GM12865 (cell line): ENCODE results near the gene STXBP5.

Source experiments
- DNase-seq: peaks from one replicate; pipeline ENCODE4 v3.0.0; 2010; ENCODE audit warnings: low read depth
- H3K4me3 ChIP-seq: 2 replicates; pipeline ENCODE4 v1.5.1; 2011; ENCODE audit warnings: mild to moderate bottlenecking, low read depth, low read length, control low read depth
- TF ChIP-seq, protein P1 (sequence below): IDR thresholded peaks from 2 replicates; pipeline ENCODE4 v1.5.1; 2011; ENCODE audit warnings: low read length, control low read depth, low read depth, inconsistent platforms; ENCODE audit not compliant: insufficient read depth; ENCODE audit errors: missing control alignments

The STXBP5 gene

DNA sequence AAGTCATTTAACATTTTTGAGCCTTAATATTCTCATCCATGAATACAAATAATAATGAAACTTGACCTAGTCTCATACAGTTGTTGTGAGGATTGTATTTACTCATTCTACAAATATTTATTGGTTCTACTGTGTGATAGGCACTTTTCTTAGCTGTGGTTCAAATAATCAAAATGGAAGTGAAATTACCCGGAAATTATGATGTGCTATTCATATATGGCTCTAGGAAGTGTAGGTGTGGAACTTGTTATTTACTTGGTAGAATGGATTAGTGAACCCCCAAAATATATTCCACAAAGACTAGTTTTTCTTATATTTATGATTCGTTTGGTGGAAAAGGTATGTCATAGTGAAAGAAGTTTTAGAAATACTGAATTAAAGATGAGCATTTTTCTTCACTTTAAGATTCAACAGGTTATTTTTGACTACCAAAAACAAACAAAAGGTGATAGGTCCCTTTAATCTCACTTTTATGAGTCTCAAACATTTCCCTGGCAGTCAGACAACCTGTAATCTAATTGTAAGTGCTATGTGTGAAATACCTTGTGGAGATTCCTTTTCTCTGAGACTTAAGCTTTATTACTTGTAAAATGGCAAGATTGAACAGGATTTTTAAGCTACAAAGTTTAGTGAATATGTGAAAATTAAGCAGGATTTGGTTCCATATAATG, 77.8 kb downstream of the STXBP5 start:
- DNase-seq, result no peak

DNA sequence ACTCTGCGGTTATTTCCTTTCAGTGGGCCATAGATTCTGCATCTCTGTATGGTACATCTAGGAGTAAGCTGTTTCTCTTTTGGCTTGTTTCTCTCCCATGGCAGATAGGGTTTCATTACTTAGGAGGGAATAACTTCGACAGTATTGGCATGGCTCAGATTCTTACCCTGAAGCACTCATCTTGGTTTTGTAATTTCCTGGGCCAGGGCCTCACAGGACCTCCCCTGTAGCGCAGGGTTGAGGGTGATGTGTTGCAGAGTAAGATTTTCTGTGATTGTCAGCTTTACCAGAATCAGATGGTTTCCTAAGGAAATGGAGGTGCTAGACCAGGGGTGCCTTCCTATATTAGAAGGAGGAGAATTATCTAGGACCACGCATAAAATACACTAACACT, 78.3 kb downstream of the STXBP5 start:
- TF ChIP-seq, protein P1, sequence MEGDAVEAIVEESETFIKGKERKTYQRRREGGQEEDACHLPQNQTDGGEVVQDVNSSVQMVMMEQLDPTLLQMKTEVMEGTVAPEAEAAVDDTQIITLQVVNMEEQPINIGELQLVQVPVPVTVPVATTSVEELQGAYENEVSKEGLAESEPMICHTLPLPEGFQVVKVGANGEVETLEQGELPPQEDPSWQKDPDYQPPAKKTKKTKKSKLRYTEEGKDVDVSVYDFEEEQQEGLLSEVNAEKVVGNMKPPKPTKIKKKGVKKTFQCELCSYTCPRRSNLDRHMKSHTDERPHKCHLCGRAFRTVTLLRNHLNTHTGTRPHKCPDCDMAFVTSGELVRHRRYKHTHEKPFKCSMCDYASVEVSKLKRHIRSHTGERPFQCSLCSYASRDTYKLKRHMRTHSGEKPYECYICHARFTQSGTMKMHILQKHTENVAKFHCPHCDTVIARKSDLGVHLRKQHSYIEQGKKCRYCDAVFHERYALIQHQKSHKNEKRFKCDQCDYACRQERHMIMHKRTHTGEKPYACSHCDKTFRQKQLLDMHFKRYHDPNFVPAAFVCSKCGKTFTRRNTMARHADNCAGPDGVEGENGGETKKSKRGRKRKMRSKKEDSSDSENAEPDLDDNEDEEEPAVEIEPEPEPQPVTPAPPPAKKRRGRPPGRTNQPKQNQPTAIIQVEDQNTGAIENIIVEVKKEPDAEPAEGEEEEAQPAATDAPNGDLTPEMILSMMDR, result no peak
- no peak for DNase-seq

More for the DNA sequence above, 77.8 kb downstream of the STXBP5 start:
- no peak overlapping the region for H3K4me3 ChIP-seq
- TF ChIP-seq, protein P1, result no peak

DNA sequence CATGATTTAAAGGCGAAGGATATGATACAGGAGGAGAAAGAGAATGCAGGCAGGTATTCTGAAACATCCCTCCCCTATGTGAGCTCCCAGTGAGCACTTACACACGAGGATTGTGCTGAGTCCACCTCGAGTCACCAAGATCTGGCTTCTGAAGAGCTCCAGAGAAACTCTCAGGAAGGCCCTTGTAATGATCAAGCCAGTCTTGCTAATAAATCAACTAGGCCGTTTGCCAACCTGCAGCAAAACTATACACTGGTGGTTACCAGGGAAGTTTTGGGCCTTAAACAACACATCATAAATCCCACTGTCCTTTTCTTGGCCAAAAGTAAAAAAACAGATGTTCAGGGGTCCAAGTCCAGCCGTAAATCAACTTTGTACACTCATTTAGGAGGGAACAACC, 79.2 kb downstream of the STXBP5 start:
- no peak overlapping the region for H3K4me3 ChIP-seq
- DNase-seq, result no peak
- TF ChIP-seq, protein P1, result no peak

More for the DNA sequence above, 78.3 kb downstream of the STXBP5 start:
- no peak overlapping the region for H3K4me3 ChIP-seq

DNA sequence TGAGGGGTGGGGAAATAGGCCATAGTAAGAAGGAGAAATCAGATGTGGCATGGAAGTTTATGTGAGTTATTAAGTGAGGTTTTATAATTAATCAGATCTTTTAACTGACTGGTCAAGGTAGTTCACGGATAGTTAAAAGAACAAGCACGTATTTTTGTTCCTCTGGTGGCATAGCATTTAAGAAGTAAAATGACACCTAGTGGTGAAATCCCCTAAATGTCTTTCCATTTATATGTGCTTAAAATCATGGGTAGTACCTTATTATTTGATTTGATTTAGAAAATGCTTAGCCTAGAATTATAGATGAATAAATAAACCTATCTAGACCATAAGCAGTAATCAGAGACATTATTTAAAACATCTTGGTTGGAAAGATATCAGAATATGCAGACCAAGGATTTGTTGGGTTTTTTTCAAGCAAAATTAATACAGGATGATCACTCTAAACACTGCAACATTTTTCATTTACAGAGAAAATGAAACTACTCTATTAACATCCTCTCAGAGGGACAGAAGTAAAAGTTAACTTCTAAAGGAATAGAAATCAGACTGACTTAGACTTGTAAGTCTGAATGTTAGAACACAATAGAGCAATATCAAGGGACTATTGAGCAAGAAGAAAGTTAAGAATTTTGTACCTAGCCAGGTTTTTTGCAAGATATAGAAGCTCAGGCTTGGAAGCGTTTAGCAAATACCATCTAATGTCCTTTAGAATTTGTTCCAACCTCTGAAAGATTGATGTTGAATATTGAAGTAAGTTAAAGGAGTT, 81.1 kb downstream of the STXBP5 start:
- TF ChIP-seq, protein P1, result peak; percentile 21
- no peak overlapping the region for H3K4me3 ChIP-seq
- peak; percentile 41 for DNase-seq

DNA sequence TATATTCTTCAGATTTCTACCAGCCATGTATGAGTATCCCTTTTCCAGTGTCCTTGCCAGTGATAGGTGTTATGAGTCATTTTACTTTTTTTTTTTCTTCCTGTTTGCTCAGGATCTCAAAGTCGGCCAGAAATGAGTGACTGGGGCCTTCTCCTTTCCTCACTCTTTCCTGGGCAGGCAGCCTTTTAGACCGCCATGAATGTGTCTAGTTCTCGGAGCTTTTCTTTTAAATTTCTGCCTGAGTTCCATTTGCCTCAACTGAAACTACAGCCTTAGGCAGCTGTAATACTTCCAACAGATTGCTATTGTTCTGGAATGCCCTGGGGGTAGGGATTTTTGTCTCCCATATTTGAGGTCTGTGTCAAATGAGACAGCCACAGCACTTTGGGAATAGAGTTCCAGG, 83.7 kb downstream of the STXBP5 start:
- DNase-seq, result no peak
- TF ChIP-seq, protein P1, result no peak
- H3K4me3 ChIP-seq, result no peak overlapping the region

DNA sequence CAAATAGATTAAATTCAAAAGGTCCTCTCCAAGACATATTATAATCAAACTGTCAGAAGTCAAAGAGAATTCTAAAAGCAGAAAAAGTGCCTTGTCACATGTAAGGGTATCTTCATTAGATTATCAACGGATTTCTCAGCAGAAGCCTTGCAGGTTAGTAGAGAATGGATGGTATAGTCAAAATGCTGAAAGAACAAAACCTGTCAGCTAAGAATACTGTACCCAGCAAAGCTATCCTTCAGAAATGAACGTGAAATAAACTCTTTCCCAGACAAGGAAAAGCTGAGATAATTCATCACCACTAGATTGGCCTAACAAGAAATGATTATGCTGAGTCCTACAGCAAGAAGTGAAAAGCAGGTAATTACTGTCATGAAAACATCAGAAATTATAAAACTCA, 92.9 kb downstream of the STXBP5 start:
- TF ChIP-seq, protein P1, result no peak
- H3K4me3 ChIP-seq, result no peak overlapping the region
- DNase-seq, result no peak
